Esophagus muscularis mucosa (tissue), 4 donors: ENCODE results near the gene ITSN2. TPM values are rescaled to one million over a fixed set of nuclear protein-coding genes. Genes with fewer than 3 reads are reported as not detected.

Experiments used
- DNase-seq: peaks from one replicate; pipeline ENCODE4 v3.0.0-alpha.2; 2017; ENCODE audit errors: extremely low spot score
- H3K27ac ChIP-seq, 4 donors: fragments of 200-600 bp; sonication (generic); replicated peaks in 1 of 4; 1 replicate in 3 of 4; 2 replicates in 1 of 4; pipeline ENCODE4 v1.5.1; 2016 to 2019; ENCODE audit warnings: mild to moderate bottlenecking in 1 of 4
- H3K27me3 ChIP-seq, 4 donors: fragments of 200-600 bp; sonication (generic); one replicate each; pipeline versions ENCODE4 v1.5.1 to v1.6.0; 2016 to 2019
- H3K36me3 ChIP-seq, 4 donors: fragments of 200-600 bp; sonication (generic); one replicate each; pipeline ENCODE4 v1.5.1; 2016 to 2019
- H3K4me1 ChIP-seq, 4 donors: fragments of 200-600 bp; sonication (generic); one replicate each; pipeline ENCODE4 v1.5.1; 2016 to 2019
- H3K4me3 ChIP-seq, 4 donors: fragments of 200-600 bp; sonication (generic); 1 replicate in 2 of 4; 2 replicates in 2 of 4; pipeline ENCODE4 v1.5.1; 2016 to 2019; ENCODE audit warnings: mild to moderate bottlenecking in 4 of 4, moderate library complexity in 1 of 4
- H3K9me3 ChIP-seq, 4 donors: fragments of 200-600 bp; sonication (generic); 1 replicate in 3 of 4; 2 replicates in 1 of 4; pipeline ENCODE4 v1.5.1; 2016 to 2019
- CTCF ChIP-seq, 3 experiments: fragments of 200-600 bp in 2 of 3; fragments of 450-650 bp in 1 of 3; sonication (generic) in 2 of 3; IDR thresholded peaks; one replicate each; pipeline ENCODE4 v1.5.1; 2017 to 2019; ENCODE audit warnings: antibody characterized with exemption in 3 of 3, mild to moderate bottlenecking in 2 of 3, moderate library complexity in 1 of 3
- EP300 ChIP-seq: sonication (generic); formaldehyde crosslinking; IDR thresholded peaks from one replicate; pipeline ENCODE4 v1.6.1; 2017; ENCODE audit warnings: antibody characterized with exemption
- POLR2A ChIP-seq: fragments of 450-650 bp; IDR thresholded peaks from one replicate; pipeline ENCODE4 v1.6.1; 2017; ENCODE audit warnings: antibody characterized with exemption, moderate library complexity, mild to moderate bottlenecking, low read depth
- POLR2AphosphoS5 ChIP-seq, 2 donors: sonication (generic); formaldehyde crosslinking; IDR thresholded peaks; one replicate each; pipeline ENCODE4 v1.6.1; 2017; ENCODE audit warnings: antibody characterized with exemption in 2 of 2
- WGBS: methylation state at CpG from one replicate; pipeline ENCODE4 v1.1.5; 2018; 5-methylcytosine and 5-hydroxymethylcytosine counted together
- intact Hi-C: fragments of 100-400 bp; cut with DNase I; formaldehyde crosslinking; loops from one replicate; pipeline ENCODE4 v1.15.1; 2023
- total RNA-seq, 4 donors: library from RNA; depleted of rRNA; stranded (reverse); fragments of >200 nt; gene quantifications; one replicate each; pipeline versions ENCODE4 v1.1.0 to v1.2.1, GENCODE V29; 2016

Gene ITSN2
- total RNA-seq, 4 donors from 2014 or later = 47.0 to 60.2 (median 53.6) TPM

DNA sequence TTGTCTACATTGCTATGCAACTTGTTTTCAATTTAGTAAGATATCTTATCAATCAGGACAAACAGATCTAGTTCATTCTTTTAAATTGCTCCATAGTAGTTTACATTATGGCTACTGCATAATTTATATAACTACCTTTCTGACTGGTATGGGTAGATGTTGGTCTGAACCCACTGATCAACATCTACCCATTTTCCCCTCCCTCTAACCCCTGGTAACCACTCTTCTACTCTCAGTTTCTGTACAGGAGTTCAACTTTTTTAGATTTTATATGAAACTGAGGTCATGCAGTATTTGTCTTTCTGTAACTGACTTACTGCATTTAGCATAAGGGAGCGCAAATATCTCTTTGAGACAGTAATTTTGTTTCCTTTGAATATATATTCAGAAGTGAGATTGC is 73.2 kb downstream of the ITSN2 start:
- H3K36me3 ChIP-seq = peaks cover 7 to 71% (median 39%) of the 10 kb centered on the region in 4 donors
- no peaks in the 10 kb centered on the region for H3K9me3 ChIP-seq
- intact Hi-C loops = no loop called here
- H3K27ac ChIP-seq = no peak overlapping the region
- no peak overlapping the region for H3K4me3 ChIP-seq
- TF ChIP-seq CTCF (IDR thresholded peaks at IDR 0.05) (no peak), POLR2A (no peak), POLR2AphosphoS5 (IDR thresholded peaks at IDR 0.05) (no peak), EP300 (no peak)
- DNase-seq = no peak
- H3K4me1 ChIP-seq = no peaks in the 10 kb centered on the region
- no peaks in the 10 kb centered on the region for H3K27me3 ChIP-seq
- 100% methylated on average over 1 of the region's 1 CpG for WGBS

GRCh38 chr2:24285484-24286152 is 74.7 kb downstream of the ITSN2 start:
- no peaks in the 10 kb centered on the region for H3K4me1 ChIP-seq
- no peak for DNase-seq
- H3K4me3 ChIP-seq = no peak overlapping the region
- no peak overlapping the region for H3K27ac ChIP-seq
- H3K36me3 ChIP-seq = peaks cover 7 to 70% (median 36%) of the 10 kb centered on the region in 4 donors
- TF ChIP-seq POLR2AphosphoS5 (IDR thresholded peaks at IDR 0.05) = no peak
- no peak for TF ChIP-seq EP300
- no peak for TF ChIP-seq POLR2A
- no peak for TF ChIP-seq CTCF (IDR thresholded peaks at IDR 0.05)
- WGBS = 89% methylated on average over 2 of the region's 2 CpGs
- no peaks in the 10 kb centered on the region for H3K9me3 ChIP-seq
- intact Hi-C loops = no loop called here
- no peaks in the 10 kb centered on the region for H3K27me3 ChIP-seq

DNA sequence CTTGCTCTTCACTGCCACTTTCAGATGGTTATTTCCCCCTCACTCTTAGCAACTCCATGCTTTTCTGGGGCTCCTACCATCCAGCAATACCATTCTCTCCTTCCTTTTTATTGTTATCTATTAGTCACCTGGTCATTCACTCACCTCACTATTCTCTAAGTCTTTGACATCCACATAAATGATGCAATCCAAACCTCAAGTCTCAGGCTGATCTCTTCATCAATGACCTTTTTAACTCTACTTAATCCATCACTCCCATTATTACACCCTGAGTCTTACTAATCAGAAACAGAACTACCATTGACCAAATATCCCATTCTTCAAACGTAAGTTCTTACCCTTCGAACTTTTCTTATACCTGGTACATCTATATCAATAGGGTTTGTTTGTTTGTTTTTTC is 79.7 kb downstream of the ITSN2 start:
- no peak overlapping the region for H3K27ac ChIP-seq
- H3K27me3 ChIP-seq = no peaks in the 10 kb centered on the region
- TF ChIP-seq EP300 = no peak
- TF ChIP-seq CTCF (IDR thresholded peaks at IDR 0.05) = no peak
- TF ChIP-seq POLR2AphosphoS5 (IDR thresholded peaks at IDR 0.05) = no peak
- H3K9me3 ChIP-seq = no peaks in the 10 kb centered on the region
- H3K4me3 ChIP-seq = no peak overlapping the region
- DNase-seq = no peak
- peaks cover 7 to 51% (median 29%) of the 10 kb centered on the region in 4 donors for H3K36me3 ChIP-seq
- intact Hi-C loops = no loop called here
- peaks cover 0 to 13% (median 9%) of the 10 kb centered on the region in 4 donors for H3K4me1 ChIP-seq
- WGBS = 100% methylated on average over 2 of the region's 2 CpGs

DNA sequence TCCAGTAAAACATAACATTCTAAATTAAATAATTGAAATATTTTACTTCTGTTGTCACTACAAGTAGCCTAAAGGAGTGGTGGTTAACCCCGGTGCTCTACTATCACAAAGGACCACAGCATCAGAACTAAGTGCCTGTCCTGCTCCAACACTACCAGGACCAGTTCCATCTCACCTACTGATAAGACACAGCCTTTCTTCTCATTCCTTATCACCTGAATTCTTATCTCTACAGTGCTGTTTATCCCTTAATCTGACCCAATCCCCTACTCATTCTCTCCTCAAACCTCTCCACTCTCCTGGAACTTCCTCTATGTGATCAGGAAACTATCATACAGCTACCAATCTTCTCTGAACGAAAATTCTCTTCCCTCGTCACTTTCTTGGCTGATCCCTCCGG is 80.2 kb downstream of the ITSN2 start:
- Histone ChIP-seq H3K36me3 (peaks cover 4 to 51% (median 31%) of the 10 kb centered on the region in 4 donors), H3K27me3 (no peaks in the 10 kb centered on the region), H3K4me1 (peaks cover 0 to 13% (median 9%) of the 10 kb centered on the region in 4 donors), H3K4me3 (no peak overlapping the region), H3K27ac (no peak overlapping the region), H3K9me3 (no peaks in the 10 kb centered on the region)
- intact Hi-C loops = no loop called here
- TF ChIP-seq POLR2AphosphoS5 (IDR thresholded peaks at IDR 0.05) (no peak), EP300 (no peak), CTCF (IDR thresholded peaks at IDR 0.05) (no peak), POLR2A (no peak)
- no peak for DNase-seq
- 87% methylated on average over 4 of the region's 4 CpGs for WGBS
